T-helper 2 cell (primary cell): ENCODE data around the gene TMEM185A.
"Not testable (repeated sequence)": the region's sequence is repeated elsewhere in the genome, so short reads cannot be mapped to it uniquely, and the experiment has no call there.

ENCODE experiments used
- DNase-seq, 5 experiments: peaks; one replicate each; pipeline versions ENCODE4 v3.0.0 to v3.0.0-alpha.2; 2012 to 2022
- total RNA-seq, 2 donors: gene quantifications; one replicate each; lab custom pipeline; 2026; lab: John Stamatoyannopoulos, UW

Gene TMEM185A
- total RNA-seq = 5.0 to 8.3 reads per million in 2 donors

GRCh38 chrX:149631234-149632165 lies at the start of gene TMEM185A:
TMEM185A (minus strand) TSS chrX:149631792; CDS start chrX:149631580, 212 bp downstream.
- peak; percentile 51 to 83 (median 67) for DNase-seq

- no peak for DNase-seq
These were observed 49.6 kb upstream of the TMEM185A start for GRCh38 chrX:149681182-149681581.

DNA sequence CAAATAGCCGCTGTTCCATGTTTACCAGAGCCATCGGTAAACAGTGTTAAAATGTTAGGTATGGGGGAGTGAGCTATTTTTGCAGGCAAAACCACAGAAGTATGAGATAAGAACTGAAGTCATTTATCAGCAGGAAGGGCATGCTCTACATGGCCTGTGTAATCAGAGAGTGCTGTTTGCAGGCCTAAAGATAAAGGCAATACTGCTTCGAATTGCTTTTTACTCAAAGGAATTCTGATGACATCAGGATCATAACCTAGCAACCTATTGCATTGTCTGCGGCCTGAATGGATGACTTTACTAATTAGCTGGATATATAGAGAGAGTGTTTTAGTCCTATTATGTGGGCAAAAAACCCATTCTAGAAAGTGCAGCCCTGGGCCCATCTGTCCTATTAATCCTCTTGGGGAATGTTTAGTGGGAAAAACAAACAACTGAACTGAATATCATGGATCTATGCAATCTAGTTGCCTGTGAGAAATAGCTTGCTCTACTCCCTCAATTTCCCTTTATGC lies 47.6 kb upstream of the TMEM185A start:
- DNase-seq = not testable (repeated sequence)

GRCh38 chrX:149675554-149675953 lies 44.0 kb upstream of the TMEM185A start:
- DNase-seq = not testable (repeated sequence)

DNA sequence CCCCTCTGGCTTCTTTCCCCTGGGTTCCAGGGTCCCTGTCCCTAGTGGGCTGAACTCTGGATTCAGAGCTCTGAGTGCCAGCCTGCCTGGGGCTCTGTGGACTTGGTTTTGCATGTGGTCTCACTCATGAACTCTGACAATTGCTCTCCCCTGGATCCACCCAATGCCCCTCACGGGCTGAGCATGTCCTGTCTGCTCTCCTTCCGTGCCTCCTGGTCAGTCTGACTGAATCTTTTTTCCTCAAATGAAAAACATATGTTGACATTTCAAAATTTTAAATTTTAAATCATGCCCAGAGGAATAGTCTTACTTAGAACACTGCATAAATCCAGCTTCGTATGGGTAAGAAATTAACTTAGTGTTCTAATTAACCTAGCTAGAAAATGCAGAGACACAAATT lies 43.5 kb upstream of the TMEM185A start:
- DNase-seq = not testable (repeated sequence)

- not testable (repeated sequence) for DNase-seq
These were observed 29.0 kb upstream of the TMEM185A start for GRCh38 chrX:149660613-149661012.

- DNase-seq = not testable (repeated sequence)
These were observed 24.8 kb upstream of the TMEM185A start for GRCh38 chrX:149656260-149656884.

GRCh38 chrX:149652232-149652981 lies 20.8 kb upstream of the TMEM185A start:
- no peak for DNase-seq

- no peak for DNase-seq
These were observed 18.6 kb upstream of the TMEM185A start for GRCh38 chrX:149650162-149650561.

GRCh38 chrX:149648932-149649331 lies 17.3 kb upstream of the TMEM185A start:
- peak in 1 of 5 experiments; percentile 13 for DNase-seq

- no peak for DNase-seq
These were observed 15.9 kb upstream of the TMEM185A start for GRCh38 chrX:149647505-149647904.

DNA sequence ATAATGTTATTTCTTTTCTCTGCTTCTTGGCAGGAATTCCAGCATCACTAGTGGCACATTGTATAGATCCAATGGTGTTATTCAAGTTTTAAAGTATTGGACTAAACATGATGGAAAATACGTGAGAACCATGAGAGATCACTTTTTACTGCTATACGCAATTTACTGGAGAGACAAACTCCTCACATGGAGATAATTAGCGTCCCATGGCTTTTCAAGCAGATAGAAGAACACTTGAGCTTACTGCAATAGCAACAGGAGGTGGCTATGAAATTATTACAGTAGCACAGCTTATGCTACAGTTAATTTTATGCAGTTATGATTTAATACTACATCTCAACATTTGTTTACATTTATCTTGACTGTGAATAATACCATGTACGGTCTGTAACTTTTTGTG lies 11.9 kb upstream of the TMEM185A start:
- no peak for DNase-seq

DNA sequence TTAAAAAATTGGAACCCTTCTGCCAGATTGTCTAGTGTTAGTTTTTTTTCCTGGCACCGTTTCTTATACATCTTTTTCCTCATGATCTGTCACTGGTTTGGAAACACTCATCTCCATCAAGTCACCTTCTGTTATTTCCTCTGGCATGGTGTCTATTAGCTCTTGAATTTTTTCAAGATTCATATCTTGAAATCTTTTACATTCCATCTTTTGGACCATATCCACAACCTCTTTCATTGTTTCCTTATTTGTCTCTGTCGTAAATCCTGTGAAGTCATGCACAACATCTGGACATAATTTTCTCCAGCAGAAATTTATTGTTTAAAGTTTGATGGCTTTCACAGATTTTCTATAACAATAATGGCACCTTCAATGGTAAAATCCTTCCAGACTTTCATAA lies 10.2 kb upstream of the TMEM185A start:
- DNase-seq = no peak

GRCh38 chrX:149641432-149641831 lies 9.8 kb upstream of the TMEM185A start:
- DNase-seq = no peak

- DNase-seq = no peak
These were observed 8.0 kb upstream of the TMEM185A start for GRCh38 chrX:149639568-149639967.

GRCh38 chrX:149638860-149639259 lies 7.3 kb upstream of the TMEM185A start:
- no peak for DNase-seq

GRCh38 chrX:149633511-149633910 lies 1.9 kb upstream of the TMEM185A start:
- DNase-seq = no peak

DNA sequence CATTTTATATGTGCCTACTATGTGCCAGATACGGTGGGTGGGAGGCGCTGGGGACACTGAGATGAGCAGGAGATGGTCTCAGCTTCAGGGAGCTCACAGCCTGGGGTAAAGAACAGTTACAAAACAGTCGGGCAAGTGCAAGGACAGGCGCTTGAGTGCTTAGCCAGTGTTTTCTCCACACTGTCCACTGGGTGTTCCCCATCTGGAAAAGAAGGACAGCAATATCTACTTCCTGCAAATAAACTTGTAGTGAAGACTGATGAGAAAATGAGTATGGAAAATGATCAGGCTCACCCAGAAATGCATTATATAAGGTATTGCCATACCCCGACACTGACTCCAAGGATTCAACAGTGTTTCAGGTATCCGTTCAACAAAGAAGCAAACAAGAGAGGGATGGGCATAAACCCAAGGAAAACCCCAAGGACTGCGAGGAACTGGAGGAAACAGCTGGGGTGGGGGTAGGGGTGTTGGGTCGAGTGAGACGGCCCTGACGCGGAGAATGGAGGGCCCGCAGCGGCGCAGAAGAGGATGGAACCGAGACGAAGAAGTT lies 835 bp downstream of the TMEM185A start:
- DNase-seq = no peak

- DNase-seq = no peak
These were observed 1.7 kb downstream of the TMEM185A start for GRCh38 chrX:149629730-149630387.

DNA sequence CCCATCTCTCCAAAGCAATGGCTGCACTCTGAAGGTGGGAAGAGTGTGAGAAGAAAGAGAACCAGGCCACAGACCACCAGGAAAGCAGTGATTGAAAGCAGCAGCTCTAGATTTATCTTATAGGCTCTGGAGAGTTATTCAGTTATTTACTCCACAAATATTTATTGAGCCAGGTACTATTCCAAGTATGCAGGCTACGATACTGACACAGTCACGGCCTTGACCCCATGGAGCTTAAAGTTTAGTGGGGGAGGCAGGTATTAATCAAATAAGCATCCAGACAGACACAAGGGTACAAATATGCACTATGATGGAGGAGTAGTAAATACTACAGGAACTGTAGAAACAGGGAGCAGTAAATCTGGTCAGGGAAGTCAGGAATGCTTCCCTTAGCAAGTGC lies 2.8 kb downstream of the TMEM185A start:
- DNase-seq = no peak

DNA sequence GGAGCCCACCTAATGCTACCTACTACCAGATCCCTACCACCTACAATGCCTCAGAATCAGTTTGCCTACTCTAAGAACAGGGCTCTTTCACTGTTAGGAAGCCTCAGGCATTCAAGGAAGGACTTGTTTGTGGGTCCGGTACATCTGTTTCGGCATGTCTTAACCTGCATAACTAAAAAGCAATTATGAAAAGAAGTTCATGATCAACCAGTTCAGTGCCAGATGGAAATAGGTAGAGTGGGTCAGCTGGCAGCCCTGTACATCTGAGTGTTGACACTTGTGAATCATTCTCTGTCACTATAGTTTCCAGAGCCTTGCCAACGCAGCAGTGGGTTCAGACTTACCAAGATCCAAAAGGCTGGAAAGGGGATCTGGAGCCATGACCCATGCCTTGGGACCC lies 3.3 kb downstream of the TMEM185A start:
- DNase-seq = no peak

GRCh38 chrX:149626829-149627228 lies 4.8 kb downstream of the TMEM185A start:
- DNase-seq = not testable (repeated sequence)
